Measurements from ENCODE around the gene MIB1.

GRCh38 chr18:21908711-21909110 is 168.1 kb downstream of the MIB1 start:
- TF ChIP-seq ZNF589 (CRISPR knock-in tag; IDR thresholded peaks at IDR 0.05; ENCODE audit: low read depth) = no peak
- TF ChIP-seq MXI1 (IDR thresholded peaks at IDR 0.05; ENCODE audit: low read depth, low read length) = no peak
- TF ChIP-seq MYC (IDR thresholded peaks at IDR 0.05; ENCODE audit: low read depth, low read length) = no peak
- TF ChIP-seq MYC (CRISPR knock-in tag; IDR thresholded peaks at IDR 0.05; ENCODE audit: borderline replicate concordance, low read depth) = no peak
- no peak for TF ChIP-seq JUNB (CRISPR knock-in tag; conservative IDR thresholded peaks at IDR 0.05)
- TF ChIP-seq, protein P1, sequence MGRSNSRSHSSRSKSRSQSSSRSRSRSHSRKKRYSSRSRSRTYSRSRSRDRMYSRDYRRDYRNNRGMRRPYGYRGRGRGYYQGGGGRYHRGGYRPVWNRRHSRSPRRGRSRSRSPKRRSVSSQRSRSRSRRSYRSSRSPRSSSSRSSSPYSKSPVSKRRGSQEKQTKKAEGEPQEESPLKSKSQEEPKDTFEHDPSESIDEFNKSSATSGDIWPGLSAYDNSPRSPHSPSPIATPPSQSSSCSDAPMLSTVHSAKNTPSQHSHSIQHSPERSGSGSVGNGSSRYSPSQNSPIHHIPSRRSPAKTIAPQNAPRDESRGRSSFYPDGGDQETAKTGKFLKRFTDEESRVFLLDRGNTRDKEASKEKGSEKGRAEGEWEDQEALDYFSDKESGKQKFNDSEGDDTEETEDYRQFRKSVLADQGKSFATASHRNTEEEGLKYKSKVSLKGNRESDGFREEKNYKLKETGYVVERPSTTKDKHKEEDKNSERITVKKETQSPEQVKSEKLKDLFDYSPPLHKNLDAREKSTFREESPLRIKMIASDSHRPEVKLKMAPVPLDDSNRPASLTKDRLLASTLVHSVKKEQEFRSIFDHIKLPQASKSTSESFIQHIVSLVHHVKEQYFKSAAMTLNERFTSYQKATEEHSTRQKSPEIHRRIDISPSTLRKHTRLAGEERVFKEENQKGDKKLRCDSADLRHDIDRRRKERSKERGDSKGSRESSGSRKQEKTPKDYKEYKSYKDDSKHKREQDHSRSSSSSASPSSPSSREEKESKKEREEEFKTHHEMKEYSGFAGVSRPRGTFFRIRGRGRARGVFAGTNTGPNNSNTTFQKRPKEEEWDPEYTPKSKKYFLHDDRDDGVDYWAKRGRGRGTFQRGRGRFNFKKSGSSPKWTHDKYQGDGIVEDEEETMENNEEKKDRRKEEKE (IDR thresholded peaks at IDR 0.05; ENCODE audit: borderline replicate concordance in 1 of 2, control insufficient read depth in 1 of 2, low read depth in 2 of 2, low read length in 1 of 2) = no peak
- no peak for TF ChIP-seq EHMT2 (IDR thresholded peaks at IDR 0.05)
- no peak for TF ChIP-seq POLR2A (conservative IDR thresholded peaks at IDR 0.05)
